CD4-positive, alpha-beta T cell (primary cell): ENCODE data around the gene CDK4. TPM values are rescaled to one million over a fixed set of nuclear protein-coding genes. Genes with fewer than 3 reads are reported as not detected.

ENCODE experiments used
- ATAC-seq: fragments of 200-7000 bp; cut with Tn5 transposase; one replicate; pipeline ENCODE4 v1.10.0; 2022; ENCODE audit warnings: mild to moderate bottlenecking; ENCODE audit not compliant: poor library complexity
- CTCF ChIA-PET: fragments of 350-600 bp; sonication (Branson Sonifier 250); formaldehyde crosslinking; loops from one replicate; lab custom pipeline; 2021; ENCODE audit warnings: antibody characterized with exemption, inconsistent platforms; lab: Charles Lee
- POLR2A ChIA-PET: fragments of 350-600 bp; sonication (Branson Sonifier 250); formaldehyde crosslinking; loops from one replicate; lab custom pipeline; 2021; ENCODE audit warnings: antibody characterized with exemption, inconsistent platforms; lab: Charles Lee
- DNase-seq, 14 experiments: peaks; one replicate each; pipeline ENCODE4 v3.0.0-alpha.2; 2013 to 2020; ENCODE audit warnings: mixed read lengths in 2 of 14
- H3K27ac ChIP-seq, 2 donors: one replicate each; pipeline versions ENCODE4 v1.5.1 to v1.7.0; 2013; ENCODE audit warnings: low read length in 2 of 2, low read depth in 1 of 2, mild to moderate bottlenecking in 1 of 2
- H3K27me3 ChIP-seq, 2 experiments: 1 replicate in 1 of 2; 2 replicates in 1 of 2; pipeline versions ENCODE4 v1.6.1 to v1.7.0; 2013; ENCODE audit warnings: low read length in 2 of 2, control low read depth in 1 of 2, mild to moderate bottlenecking in 1 of 2, moderate library complexity in 1 of 2; ENCODE audit not compliant: insufficient read depth in 2 of 2, control insufficient read depth in 1 of 2
- H3K36me3 ChIP-seq: one replicate; pipeline ENCODE4 v1.6.1; 2013; ENCODE audit warnings: low read length, control low read depth; ENCODE audit not compliant: insufficient read depth
- H3K4me1 ChIP-seq: one replicate; pipeline ENCODE4 v1.6.1; 2013; ENCODE audit warnings: low read length, control low read depth; ENCODE audit not compliant: insufficient read depth
- H3K4me3 ChIP-seq: one replicate; pipeline ENCODE4 v1.5.1; 2013; ENCODE audit warnings: mild to moderate bottlenecking, low read length, moderate library complexity
- H3K9me3 ChIP-seq, 2 experiments: 1 replicate in 1 of 2; 2 replicates in 1 of 2; pipeline versions ENCODE4 v1.6.1 to v1.7.0; 2013; ENCODE audit warnings: low read length in 2 of 2, mild to moderate bottlenecking in 2 of 2, control low read depth in 1 of 2, moderate library complexity in 1 of 2; ENCODE audit not compliant: control insufficient read depth in 1 of 2, insufficient read depth in 1 of 2
- H3K27ac Mint-ChIP-seq: one replicate; pipeline ENCODE4 v1.8.0; 2020; ENCODE audit warnings: mixed read lengths
- H3K27me3 Mint-ChIP-seq: one replicate; pipeline ENCODE4 v1.8.0; 2021; ENCODE audit warnings: mixed read lengths
- H3K36me3 Mint-ChIP-seq: one replicate; pipeline ENCODE4 v1.8.0; 2021; ENCODE audit warnings: low read depth, mixed read lengths
- H3K4me1 Mint-ChIP-seq: one replicate; pipeline ENCODE4 v1.8.0; 2021; ENCODE audit warnings: low read depth, mixed read lengths
- H3K4me3 Mint-ChIP-seq: one replicate; pipeline ENCODE4 v1.8.0; 2020; ENCODE audit warnings: mild to moderate bottlenecking, mixed read lengths
- H3K9me3 Mint-ChIP-seq: one replicate; pipeline ENCODE4 v1.8.0; 2020; ENCODE audit warnings: mixed read lengths
- CTCF ChIP-seq: fragments of 200-600 bp; IDR thresholded peaks from one replicate; pipeline ENCODE4 v1.8.0; 2022; ENCODE audit warnings: antibody characterized with exemption, mild to moderate bottlenecking
- intact Hi-C, 2 experiments: fragments of 100-400 bp; cut with DNase I in 1 of 2; cut with micrococcal nuclease in 1 of 2; formaldehyde crosslinking; loops; one replicate each; pipeline versions ENCODE4 v1.15.1 to v1.9.0; 2023 to 2025; cut with DNase I, micrococcal nuclease
- total RNA-seq, 174 experiments: library from RNA in 2 of 174; stranded (reverse) in 2 of 174; gene quantifications; one replicate each; pipeline ENCODE4 v1.2.3 and lab custom pipeline; 2021 to 2026

The CDK4 gene
- total RNA-seq, 2 experiments from 2014 or later: 8.7 to 10.8 TPM

DNA sequence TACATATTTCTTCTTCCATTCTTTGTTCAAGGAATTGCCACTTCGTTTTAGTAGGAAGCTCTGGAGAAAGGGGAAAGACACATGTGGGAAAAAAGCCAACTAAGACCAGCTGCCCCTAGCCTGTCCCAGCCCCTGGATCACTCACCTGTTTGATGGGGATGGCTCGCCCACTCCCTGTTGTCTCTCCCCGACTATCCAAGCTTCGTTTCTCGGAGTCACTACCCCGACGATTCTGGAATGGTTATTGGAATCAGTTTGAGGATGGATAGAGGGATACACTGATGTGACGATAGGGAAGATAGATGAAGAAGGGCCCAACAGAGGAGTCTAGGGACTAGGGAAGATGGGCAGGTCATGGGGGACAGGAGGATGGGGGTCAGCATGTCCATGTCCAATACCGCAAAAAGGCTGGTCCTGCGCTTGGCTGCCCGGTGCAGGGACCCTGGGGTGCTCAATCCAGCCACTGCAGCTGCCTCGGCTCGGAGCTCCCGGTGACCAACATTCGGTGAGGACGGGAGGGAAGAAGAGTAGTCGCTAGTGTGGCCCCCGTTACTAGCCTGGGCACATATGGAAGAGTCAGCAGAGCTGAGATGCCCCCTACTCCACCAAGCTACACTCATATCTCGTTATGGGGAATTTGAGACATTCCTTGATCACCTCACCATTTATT, 20.6 kb downstream of the CDK4 start:
- intact Hi-C loops: no loop called here
- ATAC-seq (no peak), DNase-seq (no peak)
- H3K27me3 Mint-ChIP-seq: no peaks in the 10 kb centered on the region
- Histone ChIP-seq H3K9me3 (peaks cover 0 to 12% of the 10 kb centered on the region in 2 experiments), H3K4me1 (peaks cover 6% of the 10 kb centered on the region), H3K27ac (no peak overlapping the region), H3K36me3 (peaks cover 97% of the 10 kb centered on the region), H3K27me3 (no peaks in the 10 kb centered on the region), H3K4me3 (no peak overlapping the region)
- TF ChIP-seq CTCF: no peak
- no peak overlapping the region for H3K4me3 Mint-ChIP-seq
- CTCF ChIA-PET: no interaction called here
- peaks cover 17% of the 10 kb centered on the region for H3K4me1 Mint-ChIP-seq
- peaks cover 95% of the 10 kb centered on the region for H3K36me3 Mint-ChIP-seq
- POLR2A ChIA-PET: interaction anchor here (1.7 kb wide), 1 partner anchor 9 kb away, joined by 6 read pairs; no protein-coding TSS in a partner anchor
- H3K9me3 Mint-ChIP-seq: no peaks in the 10 kb centered on the region
- no peak overlapping the region for H3K27ac Mint-ChIP-seq

GRCh38 chr12:57730336-57731067, 21.6 kb downstream of the CDK4 start:
- TF ChIP-seq CTCF: no peak

DNA sequence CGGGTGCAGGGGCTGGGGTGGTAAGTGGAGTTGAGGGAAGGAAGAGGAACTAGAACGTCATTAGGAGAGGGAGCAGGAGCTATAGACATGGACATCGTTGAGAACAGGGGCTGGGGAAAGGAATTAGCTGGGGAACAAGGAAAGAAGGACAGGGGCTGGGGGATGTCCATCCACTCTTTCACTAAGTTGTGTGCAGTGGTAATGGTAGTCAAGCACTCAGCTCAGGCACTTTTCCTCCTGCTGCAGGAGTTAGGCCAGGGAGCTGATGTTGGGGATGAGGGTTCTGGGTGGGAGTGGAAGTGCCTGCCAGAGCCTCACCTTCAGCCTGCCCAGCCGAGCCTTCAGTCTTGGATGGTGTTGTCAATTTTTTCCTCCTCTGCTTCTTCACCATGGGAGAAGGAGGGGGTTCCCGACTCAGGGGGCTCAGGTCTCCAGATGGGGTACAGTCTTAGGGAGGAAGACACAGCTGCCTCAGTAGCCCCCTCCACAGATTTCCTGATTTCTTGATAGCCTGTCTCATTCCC, 22.7 kb downstream of the CDK4 start:
- intact Hi-C loops: no loop called here
- Histone ChIP-seq H3K9me3 (peaks cover 0 to 12% of the 10 kb centered on the region in 2 experiments), H3K36me3 (peaks cover 81% of the 10 kb centered on the region), H3K4me1 (peaks cover 9% of the 10 kb centered on the region), H3K27ac (no peak overlapping the region), H3K4me3 (no peak overlapping the region), H3K27me3 (no peaks in the 10 kb centered on the region)
- DNase-seq: no peak
- Mint-ChIP-seq H3K9me3 (no peaks in the 10 kb centered on the region), H3K4me3 (no peak overlapping the region), H3K27me3 (no peaks in the 10 kb centered on the region), H3K36me3 (peaks cover 90% of the 10 kb centered on the region), H3K4me1 (peaks cover 6% of the 10 kb centered on the region), H3K27ac (no peak overlapping the region)
- CTCF ChIA-PET: no interaction called here
- POLR2A ChIA-PET: no interaction called here
- no peak for TF ChIP-seq CTCF
- no peak for ATAC-seq

More at GRCh38 chr12:57730336-57731067, 21.6 kb downstream of the CDK4 start:
- H3K27me3 Mint-ChIP-seq: no peaks in the 10 kb centered on the region
- H3K9me3 Mint-ChIP-seq: no peaks in the 10 kb centered on the region
- intact Hi-C loops: no loop called here
- H3K27ac Mint-ChIP-seq: no peak overlapping the region
- Histone ChIP-seq H3K27ac (no peak overlapping the region), H3K27me3 (no peaks in the 10 kb centered on the region), H3K36me3 (peaks cover 93% of the 10 kb centered on the region), H3K9me3 (peaks cover 0 to 12% of the 10 kb centered on the region in 2 experiments), H3K4me3 (no peak overlapping the region), H3K4me1 (peaks cover 6% of the 10 kb centered on the region)
- DNase-seq: no peak
- peaks cover 12% of the 10 kb centered on the region for H3K4me1 Mint-ChIP-seq
- H3K4me3 Mint-ChIP-seq: no peak overlapping the region
- H3K36me3 Mint-ChIP-seq: peaks cover 93% of the 10 kb centered on the region
- ATAC-seq: no peak
- POLR2A ChIA-PET: no interaction called here
- CTCF ChIA-PET: no interaction called here
